GM23338 (cell line): ENCODE data around the gene NEMP2. TPM values are rescaled to one million over a fixed set of nuclear protein-coding genes. Genes with fewer than 3 reads are reported as not detected.

Experiments used
- ATAC-seq: fragments of 200-7000 bp; cut with Tn5 transposase; 3 replicates; pipeline ENCODE4 v1.9.1; 2020
- DNase-seq: peaks from one replicate; pipeline ENCODE4 v3.0.0-alpha.2; 2015; ENCODE audit warnings: low spot score
- H2AFZ ChIP-seq: fragments of 200-600 bp; sonication (generic); 2 replicates; pipeline ENCODE4 v1.8.0; 2016; ENCODE audit warnings: antibody characterized with exemption, mild to moderate bottlenecking, moderate library complexity
- H3F3A ChIP-seq: fragments of 200-600 bp; sonication (generic); replicated peaks from 2 replicates; pipeline ENCODE4 v1.8.0; 2017; ENCODE audit warnings: antibody characterized with exemption, mixed run types, low read depth
- H3K27ac ChIP-seq: fragments of 200-600 bp; sonication (generic); 2 replicates; pipeline ENCODE4 v1.6.1; 2016; ENCODE audit warnings: low read depth
- H3K27me3 ChIP-seq: fragments of 200-600 bp; sonication (generic); 2 replicates; pipeline ENCODE4 v1.8.0; 2016; ENCODE audit warnings: mild to moderate bottlenecking, mixed run types, moderate library complexity; ENCODE audit not compliant: insufficient read depth
- H3K36me3 ChIP-seq: fragments of 200-600 bp; sonication (generic); 2 replicates; pipeline ENCODE4 v1.8.0; 2016; ENCODE audit warnings: mild to moderate bottlenecking; ENCODE audit not compliant: insufficient read depth
- H3K4me1 ChIP-seq: fragments of 200-600 bp; sonication (generic); 2 replicates; pipeline ENCODE4 v1.8.0; 2016; ENCODE audit warnings: mild to moderate bottlenecking, moderate library complexity; ENCODE audit not compliant: insufficient read depth
- H3K4me2 ChIP-seq: fragments of 200-600 bp; sonication (generic); 2 replicates; pipeline ENCODE4 v1.7.1; 2017; ENCODE audit warnings: mixed run types
- H3K4me3 ChIP-seq: fragments of 200-600 bp; sonication (generic); 2 replicates; pipeline ENCODE4 v1.6.1; 2016; ENCODE audit warnings: mixed run types
- H3K79me2 ChIP-seq: fragments of 200-600 bp; sonication (generic); replicated peaks from 2 replicates; pipeline ENCODE4 v1.8.0; 2017; ENCODE audit warnings: mild to moderate bottlenecking; ENCODE audit not compliant: insufficient read depth
- H3K9me2 ChIP-seq: fragments of 200-600 bp; sonication (generic); 2 replicates; pipeline ENCODE4 v1.8.0; 2017; ENCODE audit not compliant: insufficient read depth
- H4K20me1 ChIP-seq: fragments of 200-600 bp; sonication (generic); replicated peaks from 2 replicates; pipeline ENCODE4 v1.8.0; 2017; ENCODE audit warnings: mild to moderate bottlenecking; ENCODE audit not compliant: insufficient read depth
- H3K27ac Mint-ChIP-seq: 2 replicates; pipeline ENCODE4 v1.8.0; 2020; ENCODE audit warnings: inconsistent platforms, mild to moderate bottlenecking, moderate library complexity, mixed read lengths
- H3K27me3 Mint-ChIP-seq: 3 replicates; pipeline ENCODE4 v1.8.0; 2022; ENCODE audit warnings: low read depth, mild to moderate bottlenecking, moderate library complexity, mixed read lengths, inconsistent platforms; ENCODE audit not compliant: insufficient read depth, poor library complexity
- H3K36me3 Mint-ChIP-seq: 3 replicates; pipeline ENCODE4 v1.8.0; 2021; ENCODE audit warnings: low read depth, mild to moderate bottlenecking, inconsistent platforms, moderate library complexity, mixed read lengths
- H3K4me1 Mint-ChIP-seq: 3 replicates; pipeline ENCODE4 v1.8.0; 2020; ENCODE audit warnings: mild to moderate bottlenecking, inconsistent platforms, mixed read lengths
- H3K4me3 Mint-ChIP-seq: 3 replicates; pipeline ENCODE4 v1.8.0; 2021; ENCODE audit warnings: moderate library complexity, mild to moderate bottlenecking, inconsistent platforms, mixed read lengths
- H3K9me3 Mint-ChIP-seq: 3 replicates; pipeline ENCODE4 v1.8.0; 2020; ENCODE audit warnings: moderate library complexity, mild to moderate bottlenecking, inconsistent platforms, mixed read lengths
- EZH2phosphoT487 ChIP-seq: fragments of 200-600 bp; sonication (generic); IDR thresholded peaks from one replicate; pipeline ENCODE4 v1.8.1; 2018; ENCODE audit warnings: antibody characterized with exemption; ENCODE audit not compliant: unreplicated experiment
- STAT1 ChIP-seq: IDR thresholded peaks from one replicate; pipeline ENCODE4 v1.6.1; 2016; ENCODE audit warnings: antibody characterized with exemption; ENCODE audit not compliant: unreplicated experiment
- ZNF331 ChIP-seq: fragments of 250-450 bp; sonication (Bioruptor Pico); IDR thresholded peaks from 2 replicates; pipeline ENCODE4 v1.5.0; 2020; ENCODE audit warnings: low read depth, mild to moderate bottlenecking, moderate library complexity
- ZNF462 ChIP-seq: fragments of 250-450 bp; sonication (Bioruptor Pico); IDR thresholded peaks from 2 replicates; pipeline ENCODE4 v1.5.0; 2020; ENCODE audit warnings: mild to moderate bottlenecking, moderate library complexity
- polyA plus RNA-seq: library from polyadenylated mRNA; unstranded; fragments of >200 nt; fragmentation: Nextera tagmentation; extraction: Ambion mirVana; gene quantifications from 2 replicates; pipeline ENCODE4 v1.2.1, GENCODE V29; 2016
- total RNA-seq: library from RNA; depleted of rRNA; stranded (reverse); fragments of >200 nt; shearing (Covaris generic); gene quantifications from 2 replicates; pipeline ENCODE4 v1.2.3, GENCODE V29; 2014
- TF ChIP-seq, protein P1 (sequence below), 2 experiments: fragments of 200-600 bp in 1 of 2; sonication (generic) in 1 of 2; conservative IDR thresholded peaks; 2 replicates each; pipeline versions ENCODE4 v1.5.1 to v1.6.1; 2016 to 2017; ENCODE audit warnings: antibody characterized with exemption in 2 of 2, low read depth in 2 of 2, mild to moderate bottlenecking in 2 of 2, moderate library complexity in 1 of 2

NEMP2 gene
- total and polyA plus RNA-seq, 2 experiments from 2014 or later: 1.2 to 4.0 TPM

DNA sequence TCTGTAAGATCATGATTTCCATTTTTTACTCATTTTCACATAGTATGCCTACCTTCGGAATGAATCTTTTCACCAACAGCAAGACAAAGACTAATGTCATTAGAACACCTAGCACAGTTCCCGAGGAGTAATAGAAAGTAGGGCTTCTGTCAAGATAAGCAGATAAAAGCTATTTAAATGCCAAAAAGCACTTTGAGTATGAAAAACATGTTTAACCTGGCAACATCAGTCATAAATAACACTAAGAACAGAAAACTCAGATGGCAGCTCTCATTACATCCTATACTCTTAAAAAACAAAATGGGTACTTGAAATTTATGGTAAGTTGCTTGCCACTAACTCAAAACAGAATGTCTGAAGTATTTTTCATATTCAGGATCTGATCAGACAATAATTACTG is 17.1 kb downstream of the NEMP2 start:
- Histone ChIP-seq H3K27ac (no peak overlapping the region), H3K9me2 (no peaks in the 10 kb centered on the region), H3F3A (no peaks in the 10 kb centered on the region), H3K36me3 (no peaks in the 10 kb centered on the region), H3K4me3 (no peak overlapping the region), H3K27me3 (no peaks in the 10 kb centered on the region), H3K4me2 (no peak overlapping the region), H2AFZ (no peak overlapping the region), H3K79me2 (no peaks in the 10 kb centered on the region), H3K4me1 (no peaks in the 10 kb centered on the region), H4K20me1 (no peaks in the 10 kb centered on the region)
- H3K9me3 Mint-ChIP-seq: no peaks in the 10 kb centered on the region
- H3K27me3 Mint-ChIP-seq: no peaks in the 10 kb centered on the region
- no peak overlapping the region for H3K27ac Mint-ChIP-seq
- no peak for ATAC-seq
- TF ChIP-seq EZH2phosphoT487 (no peak), ZNF331 (CRISPR knock-in tag) (no peak), ZNF462 (CRISPR knock-in tag) (no peak), STAT1 (no peak)
- TF ChIP-seq, protein P1, sequence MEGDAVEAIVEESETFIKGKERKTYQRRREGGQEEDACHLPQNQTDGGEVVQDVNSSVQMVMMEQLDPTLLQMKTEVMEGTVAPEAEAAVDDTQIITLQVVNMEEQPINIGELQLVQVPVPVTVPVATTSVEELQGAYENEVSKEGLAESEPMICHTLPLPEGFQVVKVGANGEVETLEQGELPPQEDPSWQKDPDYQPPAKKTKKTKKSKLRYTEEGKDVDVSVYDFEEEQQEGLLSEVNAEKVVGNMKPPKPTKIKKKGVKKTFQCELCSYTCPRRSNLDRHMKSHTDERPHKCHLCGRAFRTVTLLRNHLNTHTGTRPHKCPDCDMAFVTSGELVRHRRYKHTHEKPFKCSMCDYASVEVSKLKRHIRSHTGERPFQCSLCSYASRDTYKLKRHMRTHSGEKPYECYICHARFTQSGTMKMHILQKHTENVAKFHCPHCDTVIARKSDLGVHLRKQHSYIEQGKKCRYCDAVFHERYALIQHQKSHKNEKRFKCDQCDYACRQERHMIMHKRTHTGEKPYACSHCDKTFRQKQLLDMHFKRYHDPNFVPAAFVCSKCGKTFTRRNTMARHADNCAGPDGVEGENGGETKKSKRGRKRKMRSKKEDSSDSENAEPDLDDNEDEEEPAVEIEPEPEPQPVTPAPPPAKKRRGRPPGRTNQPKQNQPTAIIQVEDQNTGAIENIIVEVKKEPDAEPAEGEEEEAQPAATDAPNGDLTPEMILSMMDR (conservative IDR thresholded peaks at IDR 0.05; ENCODE audit: low read depth in 2 of 2): no peak
- no peak for DNase-seq
- H3K4me1 Mint-ChIP-seq: peaks cover 4% of the 10 kb centered on the region; the same call in 2 of the 3 replicates
- H3K36me3 Mint-ChIP-seq: no peaks in the 10 kb centered on the region
- H3K4me3 Mint-ChIP-seq: no peak overlapping the region
